Chondrocyte (in vitro differentiated cells): Measurements from ENCODE around the gene ZDHHC1. TPM values are rescaled to one million over a fixed set of nuclear protein-coding genes. Genes with fewer than 3 reads are reported as not detected.

Experiments
- DNase-seq: peaks from one replicate; pipeline ENCODE4 v3.0.0; 2021; ENCODE audit warnings: mixed read lengths, low spot score
- H3K27ac Mint-ChIP-seq: one replicate; pipeline ENCODE4 v1.8.0; 2021; ENCODE audit warnings: mild to moderate bottlenecking, moderate library complexity, mixed read lengths; ENCODE audit not compliant: unreplicated experiment
- H3K27me3 Mint-ChIP-seq: 2 replicates; pipeline ENCODE4 v1.8.0; 2021; ENCODE audit warnings: low read depth, mixed read lengths
- H3K36me3 Mint-ChIP-seq: 2 replicates; pipeline ENCODE4 v1.8.0; 2021; ENCODE audit warnings: low read depth, mixed read lengths
- H3K4me1 Mint-ChIP-seq: 2 replicates; pipeline ENCODE4 v1.8.0; 2021; ENCODE audit warnings: low read depth, mild to moderate bottlenecking, mixed read lengths
- H3K4me3 Mint-ChIP-seq: one replicate; pipeline ENCODE4 v1.8.0; 2021; ENCODE audit warnings: mild to moderate bottlenecking, moderate library complexity, mixed read lengths; ENCODE audit not compliant: unreplicated experiment
- H3K9me3 Mint-ChIP-seq: 2 replicates; pipeline ENCODE4 v1.8.0; 2021; ENCODE audit warnings: low read depth, mixed read lengths
- CTCF ChIP-seq: fragments of 200-600 bp; sonication (generic); IDR thresholded peaks from 2 replicates; pipeline ENCODE4 v1.5.0; 2021; ENCODE audit warnings: antibody characterized with exemption, mild to moderate bottlenecking, moderate library complexity
- total RNA-seq: library from RNA; stranded (reverse); gene quantifications from 3 replicates; pipeline ENCODE4 v1.2.1, GENCODE V29; 2021

Gene ZDHHC1
- total RNA-seq, 1 donor from 2014 or later: 12.2 TPM

GRCh38 chr16:67394155-67395104, 21.8 kb downstream of the ZDHHC1 start:
- Mint-ChIP-seq H3K9me3 (no peaks in the 10 kb centered on the region), H3K27ac (no peak overlapping the region), H3K4me3 (peak overlapping the region; percentile 42), H3K27me3 (peaks cover 2% of the 10 kb centered on the region), H3K36me3 (peaks cover 1% of the 10 kb centered on the region), H3K4me1 (peaks cover 18% of the 10 kb centered on the region)
- TF ChIP-seq CTCF: no peak
- DNase-seq: no peak

GRCh38 chr16:67393788-67394154, 22.5 kb downstream of the ZDHHC1 start:
- Mint-ChIP-seq H3K9me3 (no peaks in the 10 kb centered on the region), H3K36me3 (peaks cover 1% of the 10 kb centered on the region), H3K4me3 (peak overlapping the region; percentile 54), H3K27me3 (peaks cover 2% of the 10 kb centered on the region), H3K27ac (no peak overlapping the region), H3K4me1 (peaks cover 18% of the 10 kb centered on the region)
- no peak for DNase-seq
- no peak for TF ChIP-seq CTCF

- H3K27me3 Mint-ChIP-seq: peaks cover 2% of the 10 kb centered on the region
- H3K36me3 Mint-ChIP-seq: peaks cover 1% of the 10 kb centered on the region
- peak; percentile 82 for TF ChIP-seq CTCF
- peak; percentile 96 for DNase-seq
- no peaks in the 10 kb centered on the region for H3K9me3 Mint-ChIP-seq
- H3K4me3 Mint-ChIP-seq: peak within 1 kb of the TSS; percentile 54
- no peak within 1 kb of the TSS for H3K27ac Mint-ChIP-seq
- H3K4me1 Mint-ChIP-seq: peaks cover 18% of the 10 kb centered on the region
Observed at GRCh38 chr16:67393111-67393787, 23.0 kb downstream of the ZDHHC1 start, which contains the start of gene TPPP3. Gene TPPP3 (minus strand): TSS chr16:67393498. CDS start chr16:67391111, 2,387 bp downstream.

- H3K27me3 Mint-ChIP-seq: peaks cover 2% of the 10 kb centered on the region
- TF ChIP-seq CTCF: no peak
- no peak for DNase-seq
- no peaks in the 10 kb centered on the region for H3K9me3 Mint-ChIP-seq
- H3K36me3 Mint-ChIP-seq: peaks cover 1% of the 10 kb centered on the region
- peaks cover 18% of the 10 kb centered on the region for H3K4me1 Mint-ChIP-seq
- no peak overlapping the region for H3K4me3 Mint-ChIP-seq
- H3K27ac Mint-ChIP-seq: no peak overlapping the region
Observed at GRCh38 chr16:67392301-67393059, 23.8 kb downstream of the ZDHHC1 start.
